Measurements from ENCODE around the gene DENND2A. TPM values are rescaled to one million over a fixed set of nuclear protein-coding genes. Genes with fewer than 3 reads are reported as not detected.
"Not testable (repeated sequence)": the region's sequence is repeated elsewhere in the genome, so short reads cannot be mapped to it uniquely, and the experiment has no call there.

The DENND2A gene
- 6.3 TPM for total RNA-seq (ENCODE audit: insufficient read depth, low replicate concordance)

GRCh38 chr7:140640727-140641523, at the start of gene DENND2A:
TSS of gene DENND2A (minus strand) at chr7:140640813. CDS start at chr7:140602397, 38,416 bp downstream.
- DNase-seq (ENCODE audit: low spot score): peak; percentile 85

- no peak for DNase-seq (ENCODE audit: low spot score)
Measured at GRCh38 chr7:140689199-140690152, 48.9 kb upstream of the DENND2A start.

- no peak for DNase-seq (ENCODE audit: low spot score)
Measured at GRCh38 chr7:140688341-140688740, 47.7 kb upstream of the DENND2A start.

GRCh38 chr7:140686921-140687320, 46.3 kb upstream of the DENND2A start:
- DNase-seq (ENCODE audit: low spot score): no peak

GRCh38 chr7:140685407-140686087, 44.9 kb upstream of the DENND2A start:
- DNase-seq (ENCODE audit: low spot score): no peak

GRCh38 chr7:140684066-140684950, 43.7 kb upstream of the DENND2A start:
- DNase-seq (ENCODE audit: low spot score): no peak

GRCh38 chr7:140683657-140684056, 43.0 kb upstream of the DENND2A start:
- no peak for DNase-seq (ENCODE audit: low spot score)

- DNase-seq (ENCODE audit: low spot score): no peak
Measured at GRCh38 chr7:140681766-140682165, 41.2 kb upstream of the DENND2A start.

- no peak for DNase-seq (ENCODE audit: low spot score)
Measured at GRCh38 chr7:140680886-140681285, 40.3 kb upstream of the DENND2A start.

GRCh38 chr7:140679186-140679585, 38.6 kb upstream of the DENND2A start:
- no peak for DNase-seq (ENCODE audit: low spot score)

GRCh38 chr7:140678816-140679130, 38.2 kb upstream of the DENND2A start:
- DNase-seq (ENCODE audit: low spot score): no peak

GRCh38 chr7:140678081-140678815, 37.6 kb upstream of the DENND2A start:
- DNase-seq (ENCODE audit: low spot score): no peak

GRCh38 chr7:140677496-140677895, 36.9 kb upstream of the DENND2A start:
- no peak for DNase-seq (ENCODE audit: low spot score)

GRCh38 chr7:140676956-140677355, 36.3 kb upstream of the DENND2A start:
- DNase-seq (ENCODE audit: low spot score): not testable (repeated sequence)

- no peak for DNase-seq (ENCODE audit: low spot score)
Measured at GRCh38 chr7:140676306-140676705, 35.7 kb upstream of the DENND2A start.

GRCh38 chr7:140675726-140676125, 35.1 kb upstream of the DENND2A start:
- DNase-seq (ENCODE audit: low spot score): no peak

- peak; percentile 53 for DNase-seq (ENCODE audit: low spot score)
Measured at GRCh38 chr7:140674899-140675701, 34.5 kb upstream of the DENND2A start.

- no peak for DNase-seq (ENCODE audit: low spot score)
Measured at GRCh38 chr7:140674356-140674800, 33.8 kb upstream of the DENND2A start.

- DNase-seq (ENCODE audit: low spot score): no peak
Measured at GRCh38 chr7:140673774-140674155, 33.2 kb upstream of the DENND2A start.

Measured in umbilical cord (tissue), 2 donors.